CD8-positive, alpha-beta memory T cell (primary cell): Measurements from ENCODE around the gene MYRIP. TPM values are rescaled to one million over a fixed set of nuclear protein-coding genes. Genes with fewer than 3 reads are reported as not detected.

ENCODE experiments used
- CTCF ChIA-PET: fragments of 350-600 bp; sonication (Branson Sonifier 250); formaldehyde crosslinking; loops from one replicate; lab custom pipeline; 2021; ENCODE audit warnings: antibody characterized with exemption; lab: Charles Lee
- POLR2A ChIA-PET: fragments of 350-600 bp; sonication (Branson Sonifier 250); formaldehyde crosslinking; loops from one replicate; lab custom pipeline; 2021; ENCODE audit warnings: antibody characterized with exemption; lab: Charles Lee
- DNase-seq, 5 donors: peaks; one replicate each; pipeline versions ENCODE4 v3.0.0 to v3.0.0-alpha.2; 2020 to 2022; ENCODE audit warnings: mixed read lengths in 1 of 5
- H3K27ac ChIP-seq: one replicate; pipeline ENCODE4 v1.7.0; 2013; ENCODE audit warnings: low read depth, mild to moderate bottlenecking, low read length, moderate library complexity
- H3K27me3 ChIP-seq: 2 replicates; pipeline ENCODE4 v1.7.0; 2013; ENCODE audit warnings: low read length, mild to moderate bottlenecking; ENCODE audit not compliant: insufficient read depth, poor library complexity, severe bottlenecking
- H3K36me3 ChIP-seq: 2 replicates; pipeline ENCODE4 v1.7.0; 2013; ENCODE audit warnings: mild to moderate bottlenecking, low read length, moderate library complexity; ENCODE audit not compliant: insufficient read depth
- H3K4me1 ChIP-seq: 2 replicates; pipeline ENCODE4 v1.7.0; 2013; ENCODE audit warnings: mild to moderate bottlenecking, low read length, moderate library complexity; ENCODE audit not compliant: insufficient read depth
- H3K4me3 ChIP-seq: 2 replicates; pipeline ENCODE4 v1.7.0; 2013; ENCODE audit warnings: mild to moderate bottlenecking, low read length
- H3K9me3 ChIP-seq: 2 replicates; pipeline ENCODE4 v1.7.0; 2013; ENCODE audit warnings: mild to moderate bottlenecking, low read length
- H3K27ac Mint-ChIP-seq, 8 donors: one replicate each; pipeline ENCODE4 v1.8.0; 2020 to 2021; ENCODE audit warnings: mixed read lengths in 8 of 8, mild to moderate bottlenecking in 6 of 8, inconsistent platforms in 3 of 8, moderate library complexity in 3 of 8
- H3K27me3 Mint-ChIP-seq, 2 donors: one replicate each; pipeline ENCODE4 v1.8.0; 2020 to 2021; ENCODE audit warnings: mixed read lengths in 2 of 2, mild to moderate bottlenecking in 1 of 2, moderate library complexity in 1 of 2
- H3K36me3 Mint-ChIP-seq, 3 donors: one replicate each; pipeline ENCODE4 v1.8.0; 2020 to 2021; ENCODE audit warnings: mixed read lengths in 3 of 3, inconsistent platforms in 1 of 3, mild to moderate bottlenecking in 1 of 3
- H3K4me1 Mint-ChIP-seq, 3 donors: one replicate each; pipeline ENCODE4 v1.8.0; 2020 to 2021; ENCODE audit warnings: mixed read lengths in 3 of 3, inconsistent platforms in 1 of 3, mild to moderate bottlenecking in 1 of 3
- H3K4me3 Mint-ChIP-seq, 7 donors: one replicate each; pipeline ENCODE4 v1.8.0; 2020 to 2021; ENCODE audit warnings: mixed read lengths in 7 of 7, mild to moderate bottlenecking in 6 of 7, moderate library complexity in 4 of 7, inconsistent platforms in 2 of 7
- H3K9me3 Mint-ChIP-seq, 5 donors: one replicate each; pipeline ENCODE4 v1.8.0; 2020 to 2022; ENCODE audit warnings: mixed read lengths in 5 of 5, mild to moderate bottlenecking in 3 of 5, moderate library complexity in 2 of 5, inconsistent platforms in 1 of 5
- polyA plus RNA-seq: library from polyadenylated mRNA; unstranded; fragments of 300-500 nt; fragmentation: Illumina TruSeq; gene quantifications from one replicate; pipeline ENCODE4 v1.2.3, GENCODE V29; 2021
- total RNA-seq, 2 experiments: library from RNA; stranded (reverse); gene quantifications; one replicate each; pipeline ENCODE4 v1.2.3, GENCODE V29; 2021

Gene MYRIP
- total and polyA plus RNA-seq, 3 experiments from 2014 or later: not detected

DNA sequence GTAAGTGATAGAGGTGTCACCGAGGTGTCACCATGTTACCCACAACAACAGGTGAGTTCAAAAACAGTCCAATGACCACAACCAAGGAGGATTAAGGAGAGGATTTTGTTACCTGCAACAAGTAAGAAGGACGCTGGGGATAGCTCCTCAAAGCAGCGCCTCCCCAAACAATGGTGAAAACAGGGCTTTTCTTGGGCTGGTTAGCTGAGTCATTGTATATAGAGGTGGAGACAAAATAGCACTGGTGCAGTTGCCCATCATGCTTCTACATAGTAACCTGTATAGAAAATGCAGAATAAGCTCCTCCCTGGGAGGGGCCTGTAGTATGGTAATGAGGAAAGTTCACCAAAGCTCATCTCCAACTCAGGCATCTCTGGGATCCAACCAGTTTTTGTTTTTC is 383.2 kb downstream of the MYRIP start:
- no peaks in the 10 kb centered on the region for H3K36me3 ChIP-seq
- no peaks in the 10 kb centered on the region for H3K9me3 ChIP-seq
- DNase-seq: no peak
- H3K27me3 ChIP-seq: no peaks in the 10 kb centered on the region
- H3K4me1 Mint-ChIP-seq: no peaks in the 10 kb centered on the region
- H3K4me3 Mint-ChIP-seq: no peak overlapping the region
- no peak overlapping the region for H3K4me3 ChIP-seq
- no peaks in the 10 kb centered on the region for H3K36me3 Mint-ChIP-seq
- H3K27me3 Mint-ChIP-seq: no peaks in the 10 kb centered on the region
- ChIA-PET CTCF (interaction anchor here (1.3 to 6.4 kb wide), 5 partner anchors 9 to 121 kb away, joined by 4 to 96 read pairs (median 7); partner anchors contain the start of gene EIF1B), POLR2A (interaction anchor here (0.6 kb wide), 1 partner anchor 119 kb away, joined by 3 read pairs; no protein-coding TSS in a partner anchor)
- no peaks in the 10 kb centered on the region for H3K4me1 ChIP-seq
- no peaks in the 10 kb centered on the region for H3K9me3 Mint-ChIP-seq
- H3K27ac Mint-ChIP-seq: no peak overlapping the region
- H3K27ac ChIP-seq: no peak overlapping the region

GRCh38 chr3:40196966-40197365 is 387.6 kb downstream of the MYRIP start:
- Mint-ChIP-seq H3K4me1 (peaks cover 0 to 9% (median 8%) of the 10 kb centered on the region in 3 donors), H3K27me3 (no peaks in the 10 kb centered on the region), H3K4me3 (no peak overlapping the region), H3K27ac (no peak overlapping the region), H3K36me3 (no peaks in the 10 kb centered on the region), H3K9me3 (no peaks in the 10 kb centered on the region)
- POLR2A ChIA-PET: no interaction called here
- Histone ChIP-seq H3K36me3 (no peaks in the 10 kb centered on the region), H3K27ac (no peak overlapping the region), H3K9me3 (no peaks in the 10 kb centered on the region), H3K27me3 (no peaks in the 10 kb centered on the region), H3K4me3 (no peak overlapping the region), H3K4me1 (no peaks in the 10 kb centered on the region)
- DNase-seq: no peak
- CTCF ChIA-PET: no interaction called here

DNA sequence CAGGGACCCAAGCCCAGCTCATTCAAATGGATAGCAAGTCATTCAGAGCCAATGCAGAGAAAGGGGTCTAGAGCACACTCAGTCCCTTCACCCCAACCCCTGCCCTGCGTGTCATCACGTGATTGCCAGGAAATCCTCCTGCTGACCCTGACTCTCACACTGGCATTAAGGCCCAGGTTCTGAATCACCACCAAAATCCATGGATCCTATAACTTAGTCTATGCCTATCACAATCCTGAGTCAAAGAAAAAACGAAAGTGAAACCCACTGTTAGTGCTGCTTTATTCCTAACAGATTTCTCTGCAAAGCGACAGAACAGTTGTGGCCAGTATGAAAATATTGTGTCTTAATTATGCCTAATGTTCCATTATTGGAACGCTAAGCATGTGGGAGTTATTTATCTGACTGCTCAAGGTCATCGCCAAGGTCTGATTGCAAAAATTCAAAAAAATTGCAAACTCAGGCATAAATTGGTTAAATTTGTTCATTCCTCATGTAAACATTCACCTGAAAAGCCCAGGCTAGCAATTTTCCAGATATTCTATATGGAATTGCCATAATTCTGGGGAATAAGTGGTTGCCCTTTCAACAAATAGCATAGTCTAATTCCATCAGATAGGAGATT is 391.4 kb downstream of the MYRIP start:
- Histone ChIP-seq H3K9me3 (no peaks in the 10 kb centered on the region), H3K27ac (no peak overlapping the region), H3K4me3 (no peak overlapping the region), H3K27me3 (no peaks in the 10 kb centered on the region), H3K4me1 (no peaks in the 10 kb centered on the region), H3K36me3 (no peaks in the 10 kb centered on the region)
- Mint-ChIP-seq H3K4me1 (peaks cover 0 to 9% (median 8%) of the 10 kb centered on the region in 3 donors), H3K36me3 (no peaks in the 10 kb centered on the region), H3K27me3 (no peaks in the 10 kb centered on the region), H3K9me3 (no peaks in the 10 kb centered on the region), H3K27ac (peak overlapping the region in 1 of 8 donors; percentile 24), H3K4me3 (peak overlapping the region in 1 of 7 donors; percentile 12)
- ChIA-PET POLR2A (no interaction called here), CTCF (no interaction called here)
- DNase-seq: no peak

- no peak overlapping the region for H3K27ac Mint-ChIP-seq
- H3K9me3 Mint-ChIP-seq: no peaks in the 10 kb centered on the region
- no peak overlapping the region for H3K4me3 Mint-ChIP-seq
- H3K36me3 ChIP-seq: no peaks in the 10 kb centered on the region
- H3K4me3 ChIP-seq: no peak overlapping the region
- no peaks in the 10 kb centered on the region for H3K27me3 ChIP-seq
- ChIA-PET CTCF (interaction anchor here (1.4 kb wide), 1 partner anchor 9 kb away, joined by 4 read pairs; no protein-coding TSS in a partner anchor), POLR2A (no interaction called here)
- DNase-seq: no peak
- H3K27me3 Mint-ChIP-seq: no peaks in the 10 kb centered on the region
- no peaks in the 10 kb centered on the region for H3K36me3 Mint-ChIP-seq
- peaks cover 0 to 9% (median 8%) of the 10 kb centered on the region in 3 donors for H3K4me1 Mint-ChIP-seq
- H3K27ac ChIP-seq: no peak overlapping the region
- no peaks in the 10 kb centered on the region for H3K9me3 ChIP-seq
- no peaks in the 10 kb centered on the region for H3K4me1 ChIP-seq
Measured at GRCh38 chr3:40201770-40202169, 392.4 kb downstream of the MYRIP start.

- H3K4me1 Mint-ChIP-seq: no peaks in the 10 kb centered on the region
- no peaks in the 10 kb centered on the region for H3K27me3 Mint-ChIP-seq
- H3K9me3 Mint-ChIP-seq: no peaks in the 10 kb centered on the region
- no peaks in the 10 kb centered on the region for H3K36me3 Mint-ChIP-seq
- Histone ChIP-seq H3K4me3 (no peak overlapping the region), H3K4me1 (no peaks in the 10 kb centered on the region), H3K27ac (no peak overlapping the region), H3K9me3 (no peaks in the 10 kb centered on the region), H3K27me3 (no peaks in the 10 kb centered on the region), H3K36me3 (no peaks in the 10 kb centered on the region)
- POLR2A ChIA-PET: no interaction called here
- no peak for DNase-seq
- no peak overlapping the region for H3K4me3 Mint-ChIP-seq
- H3K27ac Mint-ChIP-seq: no peak overlapping the region
- CTCF ChIA-PET: no interaction called here
Measured at GRCh38 chr3:40206522-40206921, 397.1 kb downstream of the MYRIP start.

DNA sequence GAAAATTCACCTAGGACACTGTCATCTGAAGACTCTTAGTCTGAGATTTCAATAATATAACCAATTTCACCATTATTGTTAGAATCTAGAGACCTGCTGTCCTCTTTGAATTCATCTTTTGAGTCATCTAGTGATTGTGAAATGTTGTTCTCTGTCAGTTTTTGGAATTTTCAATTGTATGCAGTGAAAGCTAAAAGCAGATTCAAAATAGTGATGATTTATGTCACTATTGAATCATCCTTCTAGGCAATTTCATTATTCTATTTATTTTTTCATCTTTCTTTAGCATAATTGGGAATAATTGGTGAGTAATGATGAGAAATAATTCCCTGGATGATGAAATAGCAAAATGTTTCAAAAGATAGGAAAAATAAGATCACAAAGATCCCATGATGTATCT is 398.4 kb downstream of the MYRIP start:
- Histone ChIP-seq H3K27me3 (no peaks in the 10 kb centered on the region), H3K36me3 (no peaks in the 10 kb centered on the region), H3K4me3 (no peak overlapping the region), H3K9me3 (no peaks in the 10 kb centered on the region), H3K4me1 (no peaks in the 10 kb centered on the region), H3K27ac (no peak overlapping the region)
- no peaks in the 10 kb centered on the region for H3K27me3 Mint-ChIP-seq
- POLR2A ChIA-PET: no interaction called here
- CTCF ChIA-PET: no interaction called here
- H3K4me1 Mint-ChIP-seq: no peaks in the 10 kb centered on the region
- H3K4me3 Mint-ChIP-seq: no peak overlapping the region
- no peaks in the 10 kb centered on the region for H3K36me3 Mint-ChIP-seq
- no peaks in the 10 kb centered on the region for H3K9me3 Mint-ChIP-seq
- H3K27ac Mint-ChIP-seq: no peak overlapping the region
- DNase-seq: no peak

GRCh38 chr3:40208251-40208650 is 398.8 kb downstream of the MYRIP start:
- Mint-ChIP-seq H3K27me3 (no peaks in the 10 kb centered on the region), H3K36me3 (no peaks in the 10 kb centered on the region), H3K9me3 (no peaks in the 10 kb centered on the region), H3K4me1 (no peaks in the 10 kb centered on the region), H3K27ac (no peak overlapping the region), H3K4me3 (no peak overlapping the region)
- CTCF ChIA-PET: interaction anchor here (1.5 kb wide), 1 partner anchor 109 kb away, joined by 3 read pairs; no protein-coding TSS in a partner anchor
- H3K36me3 ChIP-seq: no peaks in the 10 kb centered on the region
- no peaks in the 10 kb centered on the region for H3K9me3 ChIP-seq
- H3K4me1 ChIP-seq: no peaks in the 10 kb centered on the region
- H3K27ac ChIP-seq: no peak overlapping the region
- no peak for DNase-seq
- no peaks in the 10 kb centered on the region for H3K27me3 ChIP-seq
- H3K4me3 ChIP-seq: no peak overlapping the region
- POLR2A ChIA-PET: no interaction called here

- no peaks in the 10 kb centered on the region for H3K9me3 Mint-ChIP-seq
- no peak overlapping the region for H3K27ac Mint-ChIP-seq
- Histone ChIP-seq H3K4me1 (no peaks in the 10 kb centered on the region), H3K4me3 (no peak overlapping the region), H3K27ac (no peak overlapping the region), H3K27me3 (no peaks in the 10 kb centered on the region), H3K9me3 (no peaks in the 10 kb centered on the region), H3K36me3 (no peaks in the 10 kb centered on the region)
- no peaks in the 10 kb centered on the region for H3K4me1 Mint-ChIP-seq
- POLR2A ChIA-PET: no interaction called here
- no peak overlapping the region for H3K4me3 Mint-ChIP-seq
- CTCF ChIA-PET: interaction anchor here (0.7 kb wide), 1 partner anchor 33 kb away, joined by 3 read pairs; no protein-coding TSS in a partner anchor
- no peaks in the 10 kb centered on the region for H3K27me3 Mint-ChIP-seq
- DNase-seq: no peak
- H3K36me3 Mint-ChIP-seq: no peaks in the 10 kb centered on the region
Measured at GRCh38 chr3:40211579-40211978, 402.2 kb downstream of the MYRIP start.
